ENCODE results near the gene CFAP251.
"Not testable (repeated sequence)": the region's sequence is repeated elsewhere in the genome, so short reads cannot be mapped to it uniquely, and the experiment has no call there.

Gene CFAP251

DNA sequence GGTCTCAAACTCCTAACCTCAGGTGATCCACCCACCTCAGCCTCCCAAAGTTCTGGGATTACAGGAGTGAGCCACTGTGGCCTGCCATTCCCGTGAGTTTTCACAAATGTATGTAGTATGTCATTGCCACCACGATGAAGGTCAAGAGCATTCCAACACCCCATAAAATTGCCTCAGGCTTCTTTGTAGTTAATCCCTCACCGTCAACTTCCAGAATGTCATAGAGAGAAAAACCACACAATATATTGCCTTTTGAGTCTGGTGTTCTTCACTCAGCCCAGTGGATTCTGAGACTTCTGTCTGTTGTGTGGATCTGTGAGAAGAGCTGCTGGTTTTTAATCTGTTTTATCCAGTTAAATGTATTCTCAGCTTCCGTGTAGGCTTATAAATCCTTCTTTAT, 12.6 kb upstream of the CFAP251 start:
- DNase-seq: no peak

- no peak for DNase-seq
Observed at GRCh38 chr12:121908702-121909101, 9.7 kb upstream of the CFAP251 start.

- DNase-seq: peak; percentile 25
Observed at GRCh38 chr12:121911824-121912585, 6.4 kb upstream of the CFAP251 start.

- DNase-seq: no peak
Observed at GRCh38 chr12:121915841-121916321, 2.5 kb upstream of the CFAP251 start.

DNA sequence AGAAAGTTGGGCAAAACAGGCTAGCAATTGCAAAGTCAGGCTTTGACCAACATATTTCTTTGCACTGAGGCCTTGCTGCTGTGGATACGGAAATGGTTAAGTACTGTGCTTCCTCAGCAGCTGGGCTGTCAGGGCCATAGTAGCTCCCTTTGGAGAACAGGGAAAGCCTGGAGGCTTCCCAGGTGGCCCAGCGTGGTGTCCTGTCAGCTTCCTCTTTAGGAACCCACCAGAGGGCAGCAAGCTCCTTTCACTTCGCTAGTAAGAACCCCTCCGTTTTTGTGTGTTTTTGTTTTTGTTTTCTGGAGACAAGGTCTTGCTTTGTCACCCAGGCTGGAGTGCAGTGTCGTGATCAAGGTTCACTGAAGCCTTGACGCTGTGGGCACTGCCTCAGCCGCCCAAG, 1.7 kb upstream of the CFAP251 start:
- DNase-seq: peak; percentile 42

- no peak for DNase-seq
Observed at GRCh38 chr12:121918679-121919038, 267 bp downstream of the CFAP251 start.

DNA sequence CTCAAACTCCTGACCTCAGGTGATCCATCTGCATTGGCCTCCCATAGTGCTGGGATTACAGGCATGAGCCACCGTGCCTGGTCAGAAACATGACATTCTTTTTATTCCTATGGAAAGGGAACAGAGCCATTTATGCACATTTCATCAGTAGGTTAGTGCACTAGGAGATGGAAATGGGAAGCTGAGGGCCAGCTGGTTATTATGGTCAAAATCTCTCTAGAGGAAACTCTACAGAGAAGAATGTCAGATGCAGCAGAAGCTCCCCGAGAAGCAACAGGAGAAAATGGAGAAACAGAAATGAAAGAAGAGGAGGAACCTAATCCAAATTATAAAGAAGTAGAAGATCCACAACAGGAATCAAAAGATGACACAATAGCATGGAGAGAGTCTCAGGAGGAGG, 2.7 kb downstream of the CFAP251 start:
- DNase-seq: peak; percentile 63

GRCh38 chr12:121925358-121925695, 6.9 kb downstream of the CFAP251 start:
- no peak for DNase-seq

DNA sequence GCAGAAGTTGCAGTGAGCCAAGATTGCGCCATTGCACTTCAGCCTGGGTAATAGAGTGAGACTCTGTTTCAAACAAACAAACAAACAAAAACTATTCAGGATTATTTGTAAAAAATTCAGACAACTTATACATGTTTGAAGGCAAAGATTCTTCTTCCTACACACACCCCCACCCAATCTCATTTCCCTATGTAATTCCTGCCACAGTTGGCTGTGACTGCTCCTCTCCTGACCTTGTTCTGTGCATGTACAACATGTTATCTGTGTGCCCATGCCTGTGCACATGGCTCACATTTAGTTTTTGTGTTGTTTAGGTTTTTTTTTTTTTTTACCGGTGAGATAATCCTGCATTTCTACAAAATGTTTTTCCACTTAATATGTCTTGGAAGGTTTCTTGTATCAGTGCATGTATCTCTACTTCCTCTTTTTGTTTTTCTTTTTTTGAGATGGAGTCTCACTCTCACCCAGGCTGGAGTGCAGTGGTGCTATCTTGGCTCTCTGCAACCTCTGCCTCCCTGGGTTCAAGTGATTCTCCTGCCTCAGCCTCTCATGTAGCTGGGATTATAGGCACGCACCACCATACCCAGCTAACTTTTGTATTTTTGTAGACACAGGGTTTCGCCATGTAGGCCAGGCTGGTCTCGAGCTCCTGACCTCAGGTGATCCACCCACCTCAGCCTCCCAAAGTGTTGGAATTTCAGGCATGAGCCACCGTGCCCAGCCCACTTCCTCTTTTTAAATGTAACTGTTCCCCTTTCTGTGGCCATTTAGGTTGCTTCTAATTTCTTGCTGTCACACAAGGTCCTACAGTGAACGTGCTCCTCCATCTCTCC, 8.7 kb downstream of the CFAP251 start:
- peak; percentile 79 for DNase-seq

DNA sequence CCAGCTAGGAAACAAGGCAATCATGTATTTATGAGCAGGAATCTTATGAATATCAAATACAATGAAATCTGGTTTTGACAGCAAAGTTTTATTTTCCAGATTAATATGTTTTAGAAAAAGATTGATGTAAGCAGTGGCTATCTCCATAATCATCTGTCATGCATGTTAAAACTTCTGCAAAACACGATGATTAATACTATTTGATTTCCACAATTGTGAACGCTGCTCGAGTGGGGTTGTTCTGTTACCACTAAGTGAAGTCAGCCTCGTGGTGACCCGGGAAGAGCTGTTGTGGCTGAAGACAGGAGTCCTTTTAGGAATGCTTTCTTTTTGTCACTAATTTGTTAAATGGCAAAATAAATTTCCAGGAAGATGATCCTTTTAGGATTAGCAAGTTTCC, 9.4 kb downstream of the CFAP251 start:
- no peak for DNase-seq

- not testable (repeated sequence) for DNase-seq
Observed at GRCh38 chr12:121929545-121929944, 11.2 kb downstream of the CFAP251 start.

GRCh38 chr12:121930862-121931261, 12.5 kb downstream of the CFAP251 start:
- peak; percentile 19 for DNase-seq

DNA sequence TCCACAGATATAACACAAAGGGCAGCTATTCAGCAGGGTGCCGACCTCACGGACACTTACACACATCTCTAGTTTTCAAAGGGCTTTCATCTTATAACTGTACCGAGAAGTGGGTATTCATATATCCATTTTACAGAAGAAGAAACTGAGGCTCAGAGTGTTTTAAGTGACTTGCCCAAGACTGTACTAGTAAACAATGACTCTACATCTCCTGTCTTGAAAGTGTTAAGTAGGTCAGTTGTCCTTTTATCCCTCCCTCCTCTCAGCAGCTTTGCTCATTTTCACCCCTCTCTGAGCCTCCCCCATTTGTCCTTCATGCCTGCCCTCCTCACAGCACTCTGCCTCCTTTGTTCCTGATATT, 13.8 kb downstream of the CFAP251 start:
- DNase-seq: no peak

- DNase-seq: no peak
Observed at GRCh38 chr12:121932914-121933521, 14.6 kb downstream of the CFAP251 start.

GRCh38 chr12:121933522-121934308, 15.3 kb downstream of the CFAP251 start:
- peak; percentile 24 for DNase-seq

DNA sequence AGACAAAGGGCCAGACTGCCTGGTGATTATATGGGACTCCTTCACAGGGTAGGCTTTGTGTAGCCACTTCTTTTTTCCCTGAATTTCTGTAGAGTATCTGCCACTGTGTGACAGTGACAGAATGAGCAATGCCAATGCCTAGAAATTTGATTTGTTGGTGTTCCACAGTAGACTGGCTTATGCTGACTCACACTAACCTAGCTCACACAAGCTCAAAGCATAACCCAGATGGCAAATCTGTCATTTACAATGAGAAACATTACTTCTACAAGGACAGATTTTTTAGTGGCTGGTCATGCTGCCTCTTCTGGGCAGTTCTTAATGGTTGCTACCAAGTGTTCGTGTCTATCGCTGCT, 15.9 kb downstream of the CFAP251 start:
- no peak for DNase-seq

DNA sequence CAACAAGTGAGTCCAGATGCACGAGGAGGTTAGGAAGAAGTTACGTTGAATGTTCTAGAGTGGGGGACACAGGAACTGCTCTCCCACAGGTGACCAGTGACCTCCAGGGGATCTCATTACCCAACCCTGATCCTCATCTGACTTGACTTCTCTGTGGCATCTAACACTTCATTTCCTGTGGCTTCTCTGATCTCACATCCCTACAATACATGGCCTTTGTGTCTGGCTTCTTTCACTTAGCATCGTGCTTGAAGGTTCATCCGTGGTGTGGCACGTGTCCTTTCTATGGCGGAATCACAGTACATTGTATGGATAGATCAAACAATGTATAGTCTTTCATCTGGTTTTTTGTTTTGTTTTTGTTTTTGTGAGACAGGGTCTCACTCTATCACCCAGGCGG, 19.3 kb downstream of the CFAP251 start:
- no peak for DNase-seq

- peak; percentile 80 for DNase-seq
Observed at GRCh38 chr12:121939186-121939585, 20.8 kb downstream of the CFAP251 start.

DNA sequence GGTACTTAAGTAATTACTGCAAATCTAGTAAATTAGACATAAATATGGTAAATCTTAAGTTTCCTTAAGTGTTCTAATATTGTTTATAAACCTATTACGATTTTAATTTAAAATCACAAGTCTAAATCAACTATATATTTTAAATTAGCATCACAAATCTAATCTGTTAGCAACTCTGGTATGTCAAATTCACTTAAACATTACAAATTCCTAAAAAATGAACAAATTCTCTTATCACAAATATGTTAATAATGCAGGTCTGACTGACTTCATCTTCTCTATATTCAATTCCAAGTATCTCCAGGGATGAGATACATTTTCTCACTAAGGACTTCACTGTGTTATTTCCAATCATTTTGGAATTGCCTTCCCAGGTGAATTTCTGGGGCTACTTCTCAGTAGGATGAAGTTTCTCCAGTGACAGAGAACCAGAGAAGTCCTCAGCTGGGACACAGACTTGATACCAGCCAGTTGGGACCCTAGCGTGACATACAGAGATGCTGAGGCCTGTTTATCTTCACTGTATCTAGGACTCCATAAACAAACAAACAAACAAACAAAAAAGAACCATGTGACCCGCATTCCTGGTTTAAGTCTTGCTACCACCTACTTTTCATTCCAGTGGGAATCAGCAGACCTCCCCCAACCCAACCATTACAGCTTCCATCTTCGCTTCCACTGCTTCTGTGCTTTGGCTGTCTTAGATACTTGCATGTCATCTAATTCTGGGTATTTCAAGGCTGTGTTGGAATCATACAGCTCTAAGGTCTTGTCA, 21.8 kb downstream of the CFAP251 start:
- DNase-seq: no peak

DNA sequence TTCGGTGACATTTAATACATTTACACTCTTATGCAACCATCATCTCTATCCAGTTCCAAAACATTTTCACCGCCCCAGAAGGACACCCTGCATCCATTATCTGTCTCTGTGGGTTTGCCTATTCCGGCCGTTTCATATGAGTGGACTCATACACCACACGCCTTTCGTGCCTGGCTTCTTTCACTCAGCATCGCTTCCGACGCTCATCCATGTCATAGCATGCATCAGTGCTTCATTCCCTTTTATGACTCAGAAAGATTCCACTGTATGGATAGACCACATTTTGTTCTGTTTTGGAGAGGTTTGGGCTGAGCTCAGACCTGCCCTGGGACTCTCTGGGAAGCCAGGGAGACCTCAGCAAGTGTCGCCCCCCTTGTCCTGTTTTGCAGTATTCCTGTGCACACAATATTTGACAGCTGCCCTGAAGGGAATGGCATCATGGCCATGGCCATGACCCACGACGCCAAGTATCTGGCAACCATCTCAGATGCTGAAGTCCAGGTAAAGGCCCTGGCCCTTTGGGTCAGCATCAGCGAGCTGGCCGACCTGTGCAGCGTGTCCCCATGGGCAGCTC, 23.8 kb downstream of the CFAP251 start:
- DNase-seq: no peak

GRCh38 chr12:121943926-121944325, 25.5 kb downstream of the CFAP251 start:
- DNase-seq: no peak
